ENCODE data around the gene TOB2.
A peak's percentile ranks its signal among the peaks of the same experiment; 100 is the strongest.

TOB2 gene

DNA sequence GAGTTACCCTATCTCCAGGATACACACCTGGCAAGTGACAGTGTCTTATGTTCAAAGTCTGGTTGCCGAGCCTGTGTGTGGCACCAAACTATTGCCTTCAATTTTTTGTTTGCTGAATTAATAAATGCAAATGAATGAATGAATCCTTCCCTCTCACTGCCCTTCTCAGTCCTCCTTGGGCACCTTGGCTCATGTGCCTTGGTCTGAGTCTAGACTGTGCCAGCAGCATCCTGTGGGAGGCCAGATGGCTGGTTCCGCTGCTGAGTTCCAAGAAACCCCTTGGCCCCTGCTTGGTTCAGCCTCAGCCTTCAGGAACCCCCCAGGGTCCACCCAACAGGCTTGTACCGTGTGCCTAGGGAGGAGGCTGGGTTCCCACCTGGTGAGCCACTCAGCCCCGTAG lies 31.0 kb downstream of the TOB2 start:
- H3K4me3 ChIP-seq (ENCODE audit: low read depth, low read length): peak overlapping the region; percentile 11
- DNase-seq (ENCODE audit: low read depth): no peak
- TF ChIP-seq MYC (IDR thresholded peaks at IDR 0.05; ENCODE audit: low read depth, low read length) (no peak), POLR2A (IDR thresholded peaks at IDR 0.05; ENCODE audit: extremely low read depth, insufficient read length) (no peak)
- TF ChIP-seq, protein P1, sequence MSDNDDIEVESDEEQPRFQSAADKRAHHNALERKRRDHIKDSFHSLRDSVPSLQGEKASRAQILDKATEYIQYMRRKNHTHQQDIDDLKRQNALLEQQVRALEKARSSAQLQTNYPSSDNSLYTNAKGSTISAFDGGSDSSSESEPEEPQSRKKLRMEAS (IDR thresholded peaks at IDR 0.05; ENCODE audit: low read depth, low read length): no peak
- TF ChIP-seq, protein P2, sequence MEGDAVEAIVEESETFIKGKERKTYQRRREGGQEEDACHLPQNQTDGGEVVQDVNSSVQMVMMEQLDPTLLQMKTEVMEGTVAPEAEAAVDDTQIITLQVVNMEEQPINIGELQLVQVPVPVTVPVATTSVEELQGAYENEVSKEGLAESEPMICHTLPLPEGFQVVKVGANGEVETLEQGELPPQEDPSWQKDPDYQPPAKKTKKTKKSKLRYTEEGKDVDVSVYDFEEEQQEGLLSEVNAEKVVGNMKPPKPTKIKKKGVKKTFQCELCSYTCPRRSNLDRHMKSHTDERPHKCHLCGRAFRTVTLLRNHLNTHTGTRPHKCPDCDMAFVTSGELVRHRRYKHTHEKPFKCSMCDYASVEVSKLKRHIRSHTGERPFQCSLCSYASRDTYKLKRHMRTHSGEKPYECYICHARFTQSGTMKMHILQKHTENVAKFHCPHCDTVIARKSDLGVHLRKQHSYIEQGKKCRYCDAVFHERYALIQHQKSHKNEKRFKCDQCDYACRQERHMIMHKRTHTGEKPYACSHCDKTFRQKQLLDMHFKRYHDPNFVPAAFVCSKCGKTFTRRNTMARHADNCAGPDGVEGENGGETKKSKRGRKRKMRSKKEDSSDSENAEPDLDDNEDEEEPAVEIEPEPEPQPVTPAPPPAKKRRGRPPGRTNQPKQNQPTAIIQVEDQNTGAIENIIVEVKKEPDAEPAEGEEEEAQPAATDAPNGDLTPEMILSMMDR (IDR thresholded peaks at IDR 0.05; ENCODE audit: low read depth, low read length): no peak

DNA sequence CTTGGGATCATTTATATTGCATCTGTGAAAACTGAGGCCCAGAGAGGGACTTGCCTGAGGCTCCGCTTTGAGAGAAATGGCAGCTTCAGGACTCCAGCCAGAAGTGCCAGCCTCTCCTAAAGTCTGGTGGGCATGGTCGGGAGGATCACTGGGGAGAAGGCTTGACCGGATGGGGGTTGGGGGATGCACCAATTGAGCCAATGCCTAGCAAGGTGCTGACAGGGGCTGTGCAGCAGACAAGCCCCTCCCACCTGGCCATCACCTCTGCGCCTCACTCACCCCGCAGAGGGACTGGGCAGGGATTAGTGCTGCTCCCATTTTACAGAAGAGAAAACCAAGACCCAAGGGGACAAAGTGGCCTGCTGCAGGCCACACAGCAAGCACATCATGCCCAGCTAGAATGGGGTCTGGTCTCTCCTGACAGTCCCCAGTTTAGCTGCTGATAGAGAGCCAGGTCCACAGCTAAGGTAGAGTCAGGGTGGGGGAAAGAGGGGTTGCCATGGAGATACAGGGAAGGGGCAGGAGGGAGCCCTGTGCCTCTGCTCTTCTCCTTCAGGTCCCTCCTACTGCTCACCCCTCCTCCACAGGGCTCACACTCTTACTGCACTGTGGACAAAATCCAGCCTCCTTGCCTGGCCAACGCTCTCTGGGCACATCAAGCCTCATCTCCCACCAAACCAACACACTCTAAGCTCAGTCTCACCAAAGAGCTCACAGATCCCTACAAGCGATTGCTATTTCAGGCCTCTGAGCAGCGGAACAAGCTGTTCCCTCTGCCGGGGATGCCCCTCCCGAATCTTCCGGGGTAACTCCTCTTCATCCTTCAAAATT lies 35.4 kb downstream of the TOB2 start:
- TF ChIP-seq MYC (IDR thresholded peaks at IDR 0.05; ENCODE audit: low read depth, low read length) (no peak), POLR2A (IDR thresholded peaks at IDR 0.05; ENCODE audit: extremely low read depth, insufficient read length) (no peak)
- TF ChIP-seq, protein P1 (IDR thresholded peaks at IDR 0.05; ENCODE audit: low read depth, low read length): no peak
- TF ChIP-seq, protein P2 (IDR thresholded peaks at IDR 0.05; ENCODE audit: low read depth, low read length): no peak
- DNase-seq (ENCODE audit: low read depth): no peak
- H3K4me3 ChIP-seq (ENCODE audit: low read depth, low read length): no peak overlapping the region

DNA sequence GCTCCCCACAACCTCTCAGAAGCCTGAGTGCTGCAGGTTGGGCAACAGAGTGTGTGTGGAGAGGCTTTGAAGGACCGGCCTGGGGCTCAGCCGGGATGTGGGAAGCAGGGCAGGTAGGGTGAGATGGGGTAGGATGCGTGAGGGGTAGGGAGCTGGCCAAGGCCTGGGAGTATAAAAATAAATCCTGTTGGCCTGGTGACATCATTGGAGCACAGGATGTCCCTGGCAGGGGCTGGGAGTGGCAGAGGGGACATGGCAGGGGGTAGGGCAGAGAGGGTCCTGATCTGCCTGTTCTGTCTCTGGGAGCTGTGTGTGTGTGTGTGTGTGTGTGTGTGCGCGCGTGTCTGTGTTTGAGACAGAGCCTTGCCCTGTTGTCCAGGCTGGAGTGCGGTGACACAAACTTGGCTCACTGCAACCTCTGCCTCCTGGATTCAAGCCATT lies 36.3 kb downstream of the TOB2 start:
- no peak for DNase-seq (ENCODE audit: low read depth)
- no peak overlapping the region for H3K4me3 ChIP-seq (ENCODE audit: low read depth, low read length)
- TF ChIP-seq MYC (IDR thresholded peaks at IDR 0.05; ENCODE audit: low read depth, low read length) (no peak), POLR2A (IDR thresholded peaks at IDR 0.05; ENCODE audit: extremely low read depth, insufficient read length) (no peak)
- TF ChIP-seq, protein P2 (IDR thresholded peaks at IDR 0.05; ENCODE audit: low read depth, low read length): no peak
- TF ChIP-seq, protein P1 (IDR thresholded peaks at IDR 0.05; ENCODE audit: low read depth, low read length): no peak

DNA sequence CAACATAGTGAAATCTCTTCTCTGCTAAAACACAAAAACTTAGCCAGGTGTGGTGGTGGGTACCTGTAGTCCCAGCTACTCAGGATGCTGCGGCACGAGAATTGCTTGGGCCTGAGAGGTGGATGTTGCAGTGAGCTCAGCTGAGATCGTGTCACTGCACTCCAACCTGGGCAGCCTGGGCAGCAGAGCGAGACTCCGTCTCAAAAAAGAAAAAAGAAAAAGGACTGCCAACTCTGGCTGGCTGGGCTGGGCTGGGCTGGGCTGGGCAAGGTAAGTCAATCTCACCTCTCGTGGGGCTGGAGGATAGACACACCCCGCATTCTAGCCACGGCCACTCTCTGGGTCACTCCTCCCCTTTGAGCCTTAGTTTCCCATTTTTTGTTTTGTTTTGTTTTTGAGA lies 37.9 kb downstream of the TOB2 start:
- DNase-seq (ENCODE audit: low read depth): no peak
- H3K4me3 ChIP-seq (ENCODE audit: low read depth, low read length): no peak overlapping the region
- TF ChIP-seq POLR2A (IDR thresholded peaks at IDR 0.05; ENCODE audit: extremely low read depth, insufficient read length) (no peak), MYC (IDR thresholded peaks at IDR 0.05; ENCODE audit: low read depth, low read length) (no peak)
- TF ChIP-seq, protein P1 (IDR thresholded peaks at IDR 0.05; ENCODE audit: low read depth, low read length): no peak
- TF ChIP-seq, protein P2 (IDR thresholded peaks at IDR 0.05; ENCODE audit: low read depth, low read length): no peak

DNA sequence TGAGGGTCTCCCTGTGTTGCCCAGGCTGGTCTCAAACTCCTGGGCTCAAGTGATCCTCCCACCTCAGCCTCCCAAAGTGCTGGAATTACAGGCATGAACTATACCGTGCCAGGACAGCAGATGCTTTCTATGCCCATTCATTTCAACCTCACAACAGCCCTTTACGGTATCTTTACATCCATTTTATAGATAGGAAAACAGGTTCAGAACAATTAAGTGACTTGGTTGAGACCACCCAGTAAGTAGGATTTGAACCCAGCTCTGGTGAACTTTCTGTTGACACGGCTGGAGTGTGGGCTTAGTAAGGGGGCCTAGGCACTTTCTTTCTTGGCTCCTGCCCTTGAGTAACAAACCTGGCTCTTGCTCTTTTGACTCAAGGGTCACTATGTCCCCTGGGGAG lies 39.2 kb downstream of the TOB2 start:
- no peak for TF ChIP-seq POLR2A (IDR thresholded peaks at IDR 0.05; ENCODE audit: extremely low read depth, insufficient read length)
- TF ChIP-seq, protein P2 (IDR thresholded peaks at IDR 0.05; ENCODE audit: low read depth, low read length): no peak
- TF ChIP-seq, protein P1 (IDR thresholded peaks at IDR 0.05; ENCODE audit: low read depth, low read length): no peak
- TF ChIP-seq MYC (IDR thresholded peaks at IDR 0.05; ENCODE audit: low read depth, low read length): no peak
- no peak overlapping the region for H3K4me3 ChIP-seq (ENCODE audit: low read depth, low read length)
- DNase-seq (ENCODE audit: low read depth): no peak

All from NB4 (cell line).